HG03469 (cell line): ENCODE data around the gene SERPINB1.
"Not testable (repeated sequence)": the region's sequence is repeated elsewhere in the genome, so short reads cannot be mapped to it uniquely, and the experiment has no call there.

Experiments
- ATAC-seq: cut with Tn5 transposase; IDR thresholded peaks from one replicate; pipeline ENCODE4 v1.9.1; 2021; ENCODE audit warnings: mild to moderate bottlenecking, moderate library complexity, moderate number of reproducible peaks; ENCODE audit not compliant: unreplicated experiment

Gene SERPINB1

GRCh38 chr6:2841264-2842138 lies at the start of gene SERPINB1:
TSS of gene SERPINB1 (minus strand) at chr6:2841863. CDS start at chr6:2840586, 1,277 bp downstream.
- ATAC-seq: peak; percentile 59

- ATAC-seq: no peak
Observed at GRCh38 chr6:2890976-2891767, 49.5 kb upstream of the SERPINB1 start.

GRCh38 chr6:2885967-2886735 lies 44.5 kb upstream of the SERPINB1 start:
- no peak for ATAC-seq

- ATAC-seq: no peak
Observed at GRCh38 chr6:2884804-2885203, 43.1 kb upstream of the SERPINB1 start.

- no peak for ATAC-seq
Observed at GRCh38 chr6:2883673-2884072, 42.0 kb upstream of the SERPINB1 start.

GRCh38 chr6:2881423-2881822 lies 39.8 kb upstream of the SERPINB1 start:
- ATAC-seq: no peak

- ATAC-seq: not testable (repeated sequence)
Observed at GRCh38 chr6:2880156-2880555, 38.5 kb upstream of the SERPINB1 start.

- no peak for ATAC-seq
Observed at GRCh38 chr6:2877960-2878359, 36.3 kb upstream of the SERPINB1 start.

- no peak for ATAC-seq
Observed at GRCh38 chr6:2877057-2877882, 35.6 kb upstream of the SERPINB1 start.

- ATAC-seq: no peak
Observed at GRCh38 chr6:2876210-2877056, 34.8 kb upstream of the SERPINB1 start.

GRCh38 chr6:2875359-2876191 lies 33.9 kb upstream of the SERPINB1 start:
- ATAC-seq: no peak

- ATAC-seq: no peak
Observed at GRCh38 chr6:2873643-2874042, 32.0 kb upstream of the SERPINB1 start.

- no peak for ATAC-seq
Observed at GRCh38 chr6:2872423-2873358, 31.0 kb upstream of the SERPINB1 start.

- ATAC-seq: no peak
Observed at GRCh38 chr6:2871953-2872352, 30.3 kb upstream of the SERPINB1 start.

GRCh38 chr6:2871102-2871501 lies 29.4 kb upstream of the SERPINB1 start:
- ATAC-seq: no peak

GRCh38 chr6:2870046-2870636 lies 28.5 kb upstream of the SERPINB1 start:
- ATAC-seq: no peak

GRCh38 chr6:2868637-2869036 lies 27.0 kb upstream of the SERPINB1 start:
- ATAC-seq: no peak
